ENCODE data around the gene PUS1.
"Not testable (repeated sequence)": the region's sequence is repeated elsewhere in the genome, so short reads cannot be mapped to it uniquely, and the experiment has no call there.

- TF ChIP-seq CTCF (conservative IDR thresholded peaks at IDR 0.05; ENCODE audit: low read length); EZH2phosphoT487 (IDR thresholded peaks at IDR 0.05; ENCODE audit: borderline replicate concordance, low read depth, low read length): not testable (repeated sequence)
Measured at GRCh38 chr12:131960590-131961325, 31.7 kb downstream of the PUS1 start.
